ENCODE measurements around the gene CFAP97D1.

The CFAP97D1 gene

DNA sequence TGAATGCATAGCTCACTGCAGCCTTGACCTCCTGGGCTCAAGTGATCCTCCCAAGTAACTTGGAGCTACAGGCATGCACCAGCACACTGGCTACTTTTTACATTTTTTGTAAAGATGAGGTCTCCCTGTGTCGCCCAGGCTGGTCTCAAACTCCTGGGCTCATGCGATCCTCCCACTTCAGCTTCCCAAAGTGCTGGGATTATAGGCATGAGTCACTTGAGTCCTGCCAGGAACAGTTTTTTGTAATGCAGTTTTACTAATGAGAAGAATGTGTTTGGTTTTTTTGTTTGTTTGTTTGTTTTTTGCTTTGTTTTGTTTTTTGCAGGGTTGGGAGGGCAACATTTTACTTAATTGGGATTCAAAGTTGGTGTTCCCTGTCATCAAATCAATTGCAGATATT is 43.8 kb upstream of the CFAP97D1 start:
- Histone ChIP-seq H3K27me3 (ENCODE audit: insufficient read depth, low read length, poor library complexity) (peaks cover 14% of the 10 kb centered on the region), H4K20me1 (ENCODE audit: insufficient read depth, low read length) (no peaks in the 10 kb centered on the region), H3K4me2 (ENCODE audit: insufficient read depth, low read length) (no peak overlapping the region), H3K9ac (ENCODE audit: low read depth, low read length) (no peak overlapping the region), H3K27ac (ENCODE audit: low read length) (no peak overlapping the region), H2AFZ (ENCODE audit: low read depth, low read length) (no peak overlapping the region), H3K4me1 (ENCODE audit: insufficient read depth, low read length) (no peaks in the 10 kb centered on the region), H3K4me3 (ENCODE audit: low read depth in 1 of 2, low read length in 2 of 2) (no peak overlapping the region), H3K36me3 (ENCODE audit: insufficient read depth, low read length) (no peaks in the 10 kb centered on the region), H3K9me3 (ENCODE audit: insufficient read depth, low read length, severe bottlenecking) (no peaks in the 10 kb centered on the region), H3K79me2 (ENCODE audit: insufficient read depth, low read length) (no peaks in the 10 kb centered on the region)
- ATAC-seq (ENCODE audit: insufficient read depth, low read depth), result no peak
- no peak for DNase-seq
- TF ChIP-seq EZH2 (IDR thresholded peaks at IDR 0.05; ENCODE audit: borderline replicate concordance, low read depth, low read length, severe bottlenecking), result no peak
- TF ChIP-seq, protein P1, sequence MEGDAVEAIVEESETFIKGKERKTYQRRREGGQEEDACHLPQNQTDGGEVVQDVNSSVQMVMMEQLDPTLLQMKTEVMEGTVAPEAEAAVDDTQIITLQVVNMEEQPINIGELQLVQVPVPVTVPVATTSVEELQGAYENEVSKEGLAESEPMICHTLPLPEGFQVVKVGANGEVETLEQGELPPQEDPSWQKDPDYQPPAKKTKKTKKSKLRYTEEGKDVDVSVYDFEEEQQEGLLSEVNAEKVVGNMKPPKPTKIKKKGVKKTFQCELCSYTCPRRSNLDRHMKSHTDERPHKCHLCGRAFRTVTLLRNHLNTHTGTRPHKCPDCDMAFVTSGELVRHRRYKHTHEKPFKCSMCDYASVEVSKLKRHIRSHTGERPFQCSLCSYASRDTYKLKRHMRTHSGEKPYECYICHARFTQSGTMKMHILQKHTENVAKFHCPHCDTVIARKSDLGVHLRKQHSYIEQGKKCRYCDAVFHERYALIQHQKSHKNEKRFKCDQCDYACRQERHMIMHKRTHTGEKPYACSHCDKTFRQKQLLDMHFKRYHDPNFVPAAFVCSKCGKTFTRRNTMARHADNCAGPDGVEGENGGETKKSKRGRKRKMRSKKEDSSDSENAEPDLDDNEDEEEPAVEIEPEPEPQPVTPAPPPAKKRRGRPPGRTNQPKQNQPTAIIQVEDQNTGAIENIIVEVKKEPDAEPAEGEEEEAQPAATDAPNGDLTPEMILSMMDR (IDR thresholded peaks at IDR 0.05; ENCODE audit: borderline replicate concordance, extremely low read depth, low read length, poor library complexity, severe bottlenecking), result no peak

DNA sequence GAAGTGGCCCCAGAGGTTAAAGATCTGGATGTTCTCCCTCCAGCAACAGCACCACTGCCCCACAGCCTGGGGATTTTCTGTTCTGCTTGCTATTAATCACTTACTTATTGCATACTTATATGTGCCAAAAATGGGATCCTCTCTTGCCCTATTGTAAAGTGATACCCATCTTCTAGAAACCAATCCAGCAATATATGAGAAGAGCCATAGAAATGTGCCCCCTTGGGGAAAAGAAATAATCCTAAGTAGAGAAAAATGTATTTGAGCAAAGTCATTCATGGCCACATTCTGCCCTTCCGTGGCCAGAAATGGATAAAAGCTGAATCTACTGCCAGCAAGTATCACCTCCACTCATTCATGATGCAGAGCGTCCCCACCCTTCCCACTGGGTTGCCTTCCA is 42.5 kb upstream of the CFAP97D1 start:
- Histone ChIP-seq H3K4me2 (ENCODE audit: insufficient read depth, low read length) (no peak overlapping the region), H3K79me2 (ENCODE audit: insufficient read depth, low read length) (no peaks in the 10 kb centered on the region), H3K4me1 (ENCODE audit: insufficient read depth, low read length) (no peaks in the 10 kb centered on the region), H3K27me3 (ENCODE audit: insufficient read depth, low read length, poor library complexity) (peaks cover 16% of the 10 kb centered on the region), H2AFZ (ENCODE audit: low read depth, low read length) (no peak overlapping the region), H3K36me3 (ENCODE audit: insufficient read depth, low read length) (no peaks in the 10 kb centered on the region), H3K27ac (ENCODE audit: low read length) (no peak overlapping the region), H3K9ac (ENCODE audit: low read depth, low read length) (no peak overlapping the region), H3K4me3 (ENCODE audit: low read depth in 1 of 2, low read length in 2 of 2) (no peak overlapping the region), H4K20me1 (ENCODE audit: insufficient read depth, low read length) (no peaks in the 10 kb centered on the region), H3K9me3 (ENCODE audit: insufficient read depth, low read length, severe bottlenecking) (no peaks in the 10 kb centered on the region)
- ATAC-seq (ENCODE audit: insufficient read depth, low read depth) (no peak), DNase-seq (no peak)
- TF ChIP-seq, protein P1 (IDR thresholded peaks at IDR 0.05; ENCODE audit: borderline replicate concordance, extremely low read depth, low read length, poor library complexity, severe bottlenecking), result no peak
- TF ChIP-seq EZH2 (IDR thresholded peaks at IDR 0.05; ENCODE audit: borderline replicate concordance, low read depth, low read length, severe bottlenecking), result no peak

DNA sequence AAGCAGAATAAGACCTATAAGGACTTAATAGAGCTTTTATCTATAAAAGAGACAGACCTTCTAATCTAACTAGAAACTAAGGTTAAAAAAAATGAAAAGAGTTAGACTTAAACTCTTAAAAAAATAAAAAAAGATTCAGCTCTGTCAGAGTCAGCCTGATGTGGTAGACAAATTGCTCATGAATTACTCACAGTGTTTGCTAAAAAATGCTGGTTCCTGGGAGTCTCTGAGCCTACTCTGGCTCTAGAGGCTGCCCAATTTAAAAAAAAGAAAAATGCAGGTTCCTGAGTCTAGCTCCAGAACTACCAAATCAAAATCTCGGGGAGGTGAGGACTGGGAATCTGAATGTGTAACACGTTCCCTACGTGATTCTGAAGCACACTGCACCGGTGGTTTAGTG is 39.7 kb upstream of the CFAP97D1 start:
- Histone ChIP-seq H3K9ac (ENCODE audit: low read depth, low read length) (no peak overlapping the region), H3K36me3 (ENCODE audit: insufficient read depth, low read length) (no peaks in the 10 kb centered on the region), H3K4me2 (ENCODE audit: insufficient read depth, low read length) (no peak overlapping the region), H3K27me3 (ENCODE audit: insufficient read depth, low read length, poor library complexity) (peaks cover 20% of the 10 kb centered on the region), H2AFZ (ENCODE audit: low read depth, low read length) (no peak overlapping the region), H3K79me2 (ENCODE audit: insufficient read depth, low read length) (no peaks in the 10 kb centered on the region), H3K4me1 (ENCODE audit: insufficient read depth, low read length) (no peaks in the 10 kb centered on the region), H3K4me3 (ENCODE audit: low read depth in 1 of 2, low read length in 2 of 2) (no peak overlapping the region), H3K27ac (ENCODE audit: low read length) (no peak overlapping the region), H3K9me3 (ENCODE audit: insufficient read depth, low read length, severe bottlenecking) (no peaks in the 10 kb centered on the region), H4K20me1 (ENCODE audit: insufficient read depth, low read length) (no peaks in the 10 kb centered on the region)
- TF ChIP-seq EZH2 (IDR thresholded peaks at IDR 0.05; ENCODE audit: borderline replicate concordance, low read depth, low read length, severe bottlenecking), result no peak
- TF ChIP-seq, protein P1 (IDR thresholded peaks at IDR 0.05; ENCODE audit: borderline replicate concordance, extremely low read depth, low read length, poor library complexity, severe bottlenecking), result no peak
- DNase-seq (no peak), ATAC-seq (ENCODE audit: insufficient read depth, low read depth) (no peak)

DNA sequence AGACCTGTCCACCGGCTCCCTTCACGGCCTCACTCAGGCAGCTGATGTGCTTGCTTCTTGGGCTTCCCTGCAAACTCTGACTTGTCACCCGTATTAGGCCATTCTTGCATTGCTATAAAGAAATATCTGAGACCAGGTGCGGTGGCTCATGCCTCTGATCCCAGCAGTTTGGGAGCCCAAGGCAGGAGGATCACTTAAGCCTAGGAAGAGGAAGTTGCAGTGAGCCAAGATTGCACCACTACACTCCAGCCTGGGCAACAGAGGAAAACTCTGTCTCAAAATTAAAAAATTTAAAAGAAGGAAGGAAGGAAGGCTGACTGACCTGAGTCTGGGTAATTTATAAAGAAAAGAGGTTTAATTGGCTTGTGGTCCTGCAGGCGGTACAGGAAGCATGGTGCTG is 38.6 kb upstream of the CFAP97D1 start:
- no peaks in the 10 kb centered on the region for H3K36me3 ChIP-seq (ENCODE audit: insufficient read depth, low read length)
- H2AFZ ChIP-seq (ENCODE audit: low read depth, low read length), result no peak overlapping the region
- TF ChIP-seq, protein P1 (IDR thresholded peaks at IDR 0.05; ENCODE audit: borderline replicate concordance, extremely low read depth, low read length, poor library complexity, severe bottlenecking), result no peak
- no peak for TF ChIP-seq EZH2 (IDR thresholded peaks at IDR 0.05; ENCODE audit: borderline replicate concordance, low read depth, low read length, severe bottlenecking)
- no peaks in the 10 kb centered on the region for H3K4me1 ChIP-seq (ENCODE audit: insufficient read depth, low read length)
- no peaks in the 10 kb centered on the region for H4K20me1 ChIP-seq (ENCODE audit: insufficient read depth, low read length)
- ATAC-seq (ENCODE audit: insufficient read depth, low read depth) (no peak), DNase-seq (no peak)
- H3K9me3 ChIP-seq (ENCODE audit: insufficient read depth, low read length, severe bottlenecking), result no peaks in the 10 kb centered on the region
- no peak overlapping the region for H3K27ac ChIP-seq (ENCODE audit: low read length)
- peaks cover 24% of the 10 kb centered on the region for H3K27me3 ChIP-seq (ENCODE audit: insufficient read depth, low read length, poor library complexity)
- H3K4me3 ChIP-seq (ENCODE audit: low read depth in 1 of 2, low read length in 2 of 2), result no peak overlapping the region
- H3K4me2 ChIP-seq (ENCODE audit: insufficient read depth, low read length), result no peak overlapping the region
- H3K79me2 ChIP-seq (ENCODE audit: insufficient read depth, low read length), result no peaks in the 10 kb centered on the region
- H3K9ac ChIP-seq (ENCODE audit: low read depth, low read length), result no peak overlapping the region

Data from DND-41 (cell line).